ENCODE measurements around the gene MFSD11. TPM values are rescaled to one million over a fixed set of nuclear protein-coding genes. Genes with fewer than 3 reads are reported as not detected.
A peak's percentile ranks its signal among the peaks of the same experiment; 100 is the strongest.
"Not testable (repeated sequence)": the region's sequence is repeated elsewhere in the genome, so short reads cannot be mapped to it uniquely, and the experiment has no call there.

MFSD11 gene
- total RNA-seq, 1 donor from 2014 or later, result 31.9 TPM

DNA sequence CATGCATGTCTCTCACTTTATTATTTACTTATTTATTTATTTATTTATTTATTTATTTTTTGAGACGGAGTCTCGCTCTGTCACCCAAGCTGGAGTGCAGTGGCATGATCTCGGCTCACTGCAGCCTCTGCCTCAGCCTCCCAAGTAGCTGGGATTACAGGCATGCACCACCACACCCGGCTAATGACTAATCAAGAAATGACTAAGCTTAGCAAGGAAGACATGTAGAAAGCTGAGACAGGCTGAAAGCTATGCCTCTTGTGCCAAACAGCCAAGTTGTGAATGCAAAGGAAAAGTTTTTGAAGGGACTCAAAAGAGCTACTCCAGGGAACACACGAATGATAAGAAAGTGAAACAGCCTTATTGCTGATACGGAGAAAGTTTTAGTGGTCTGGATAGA lies 7.9 kb downstream of the MFSD11 start:
- DNase-seq (ENCODE audit: low read depth in 2 of 2), result peak in 1 of 2 donors; percentile 52

DNA sequence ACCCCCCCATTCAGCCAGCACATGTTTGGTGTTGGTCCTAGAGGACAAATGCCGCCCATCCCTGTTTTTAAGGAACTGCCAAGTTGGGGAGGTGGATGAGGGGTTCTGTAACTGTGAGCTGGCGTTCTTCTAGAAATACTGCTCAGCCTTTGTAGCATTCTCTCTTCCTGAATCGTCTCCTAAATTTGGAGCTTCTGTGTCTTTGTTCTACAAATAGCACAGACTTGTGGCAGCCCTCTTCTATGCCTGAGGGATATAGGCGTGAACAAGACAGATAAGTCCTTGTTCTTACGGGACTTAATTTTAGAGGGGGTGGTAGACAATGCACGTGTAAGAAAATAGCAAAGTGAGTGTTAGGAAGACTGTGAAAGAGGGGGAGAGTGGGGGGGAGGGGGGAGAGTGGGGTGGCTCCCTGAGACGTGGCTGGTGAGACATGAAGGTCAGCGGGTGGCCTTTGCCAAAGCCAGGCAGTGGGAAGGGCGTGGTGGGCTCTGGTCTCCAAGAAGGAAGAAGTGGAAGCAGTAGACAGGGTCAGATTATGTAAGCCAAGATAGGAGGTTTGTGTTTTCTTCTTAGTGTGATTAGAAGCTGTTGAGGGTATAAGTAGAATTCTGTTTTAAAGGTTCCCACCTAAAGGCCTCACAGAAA lies 9.9 kb downstream of the MFSD11 start:
- no peak for DNase-seq (ENCODE audit: low read depth in 2 of 2)

DNA sequence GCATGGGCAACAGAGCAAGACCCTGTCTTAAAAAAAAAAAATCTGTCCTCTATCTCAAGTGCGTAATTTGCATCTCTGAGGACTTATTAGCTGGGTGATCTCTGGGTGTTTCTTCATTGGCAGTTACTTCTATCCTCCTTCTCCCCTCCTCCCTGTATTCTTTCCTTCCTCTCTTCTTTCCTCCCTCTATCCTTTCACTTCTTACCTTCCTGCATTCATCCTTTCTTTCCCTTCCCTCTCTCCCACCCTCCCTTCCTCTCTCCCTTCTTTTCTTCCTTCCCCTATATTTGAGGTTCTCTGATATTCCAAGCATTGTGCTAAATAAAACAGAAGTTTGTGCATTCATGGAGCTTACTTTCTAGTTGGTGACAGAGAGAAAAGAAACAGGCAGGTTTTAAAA lies 10.7 kb downstream of the MFSD11 start:
- no peak for DNase-seq (ENCODE audit: low read depth in 2 of 2)

DNA sequence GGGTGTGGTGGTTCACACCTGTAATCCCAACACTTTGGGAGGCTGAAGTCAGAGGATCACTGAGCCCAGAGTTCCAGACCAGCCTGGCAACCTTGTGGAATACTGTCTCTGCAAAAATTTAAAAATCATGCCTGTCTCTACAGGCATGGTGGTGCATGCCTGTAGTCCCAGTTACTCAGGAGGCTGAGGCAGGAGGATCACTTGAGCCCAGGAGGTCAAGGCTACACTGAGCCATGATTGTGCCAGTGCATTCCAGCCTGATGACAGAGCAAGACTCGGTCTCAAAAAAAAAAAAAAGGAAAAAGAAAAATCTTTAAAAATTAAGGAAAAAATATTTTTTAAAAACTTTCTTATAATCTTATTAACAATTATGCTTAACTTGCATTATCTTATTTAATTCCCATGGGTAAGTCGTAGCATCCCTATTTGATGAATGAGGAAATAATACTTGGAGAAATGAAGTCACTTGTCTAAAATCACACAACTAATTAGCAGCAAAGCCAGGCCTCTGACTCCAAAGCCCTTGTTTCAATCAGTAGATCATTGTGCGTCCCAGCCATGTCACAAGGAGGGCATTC lies 13.6 kb downstream of the MFSD11 start:
- no peak for DNase-seq (ENCODE audit: low read depth in 2 of 2)

DNA sequence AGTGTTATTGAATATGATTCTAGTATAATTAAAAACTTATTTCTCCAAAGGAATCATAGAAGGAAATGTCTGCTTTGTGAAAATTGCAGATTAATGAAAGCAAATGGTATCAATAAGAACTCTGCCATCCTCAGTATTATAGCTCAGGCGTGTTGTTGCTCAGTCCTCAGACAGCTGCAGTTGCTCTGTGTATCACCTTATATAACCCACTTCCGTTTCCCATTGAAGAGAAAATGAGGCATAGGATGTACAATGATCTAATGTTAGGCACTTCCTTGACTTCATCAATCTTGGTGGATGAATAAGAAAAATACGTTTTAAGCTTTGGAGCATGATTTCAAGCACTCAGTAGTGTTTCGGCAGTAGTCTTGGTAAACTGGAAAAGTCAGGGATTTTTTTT lies 14.1 kb downstream of the MFSD11 start:
- DNase-seq (ENCODE audit: low read depth in 2 of 2), result peak in 1 of 2 donors; percentile 85

DNA sequence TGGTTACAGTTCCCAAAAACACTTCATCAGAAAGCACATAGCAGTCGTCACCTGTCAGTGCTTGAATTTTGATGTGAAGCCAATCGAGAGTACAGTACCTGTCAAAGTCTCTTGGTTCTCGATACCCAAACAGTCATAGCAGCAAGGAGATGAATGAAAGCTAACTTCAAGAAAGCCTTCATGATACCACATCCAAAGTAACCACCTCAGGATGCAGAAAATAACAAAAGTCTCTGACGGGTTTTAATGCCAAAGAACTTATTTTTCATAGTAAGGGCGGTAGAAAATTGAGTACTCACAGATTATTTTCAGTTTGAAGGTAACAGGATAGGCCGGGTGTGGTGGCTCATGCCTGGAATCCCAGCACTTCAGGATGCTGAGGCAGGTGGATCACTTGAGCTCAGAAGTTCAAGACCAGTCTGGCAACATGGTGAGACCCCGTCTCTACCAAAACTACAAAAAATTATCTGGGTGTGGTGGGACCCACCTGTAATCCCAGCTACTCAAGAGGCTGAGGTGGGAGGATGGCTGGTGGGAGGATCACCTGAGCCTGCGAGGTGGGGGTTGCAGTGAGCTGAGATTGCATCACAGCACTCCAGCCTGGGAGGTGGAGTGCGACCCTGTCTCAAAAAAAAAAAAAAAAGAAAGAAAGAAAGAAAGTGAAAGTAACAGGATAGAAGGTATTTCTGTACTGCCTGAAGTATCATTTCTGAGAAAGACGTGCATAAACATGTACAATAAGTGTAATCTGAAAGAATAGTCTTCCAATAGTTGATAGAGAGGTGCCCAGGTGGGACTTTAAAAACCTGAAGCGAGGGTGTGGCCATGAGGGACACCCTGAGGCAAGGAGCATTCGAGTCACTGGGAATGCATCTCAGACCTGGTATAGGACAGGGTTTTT lies 15.4 kb downstream of the MFSD11 start:
- no peak for DNase-seq (ENCODE audit: low read depth in 2 of 2)

DNA sequence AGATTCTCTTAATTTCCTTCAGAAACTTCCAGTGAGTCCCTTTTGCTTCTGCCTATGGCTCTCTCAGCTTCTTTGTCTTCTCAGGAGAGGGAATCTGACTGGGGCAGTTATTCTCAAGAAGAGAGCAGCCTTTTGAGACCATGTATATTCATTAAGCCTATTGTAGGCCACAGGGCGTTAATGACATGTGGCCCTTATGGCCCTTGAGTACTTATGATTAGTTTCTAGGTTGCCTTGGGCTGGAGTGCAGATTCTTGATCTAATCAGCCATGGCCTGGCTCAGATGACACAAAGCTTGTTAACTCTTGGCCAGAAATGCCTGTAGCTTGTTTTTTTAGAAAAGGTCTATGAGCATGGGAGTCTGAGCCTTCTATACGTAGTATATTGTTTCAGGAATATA lies 17.4 kb downstream of the MFSD11 start:
- DNase-seq (ENCODE audit: low read depth in 2 of 2), result no peak

DNA sequence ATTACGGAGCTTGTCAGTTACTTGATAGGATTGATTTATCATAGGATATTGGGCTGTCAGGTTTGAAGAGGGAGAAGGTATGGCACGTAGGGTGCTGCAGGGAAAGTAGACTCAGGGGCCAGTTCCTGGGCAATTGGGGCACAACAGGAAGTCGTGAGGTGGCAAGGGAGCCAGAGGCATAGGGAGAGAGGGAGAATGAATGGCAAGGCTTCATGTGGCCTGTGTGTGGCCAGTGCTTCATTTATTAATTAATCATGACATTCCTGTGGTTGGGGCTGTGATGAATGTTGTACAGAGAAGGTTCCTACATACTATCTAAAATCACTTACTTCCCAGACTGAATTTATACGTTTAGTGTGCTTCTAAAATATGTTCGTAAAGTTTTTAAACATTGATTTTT lies 19.3 kb downstream of the MFSD11 start:
- DNase-seq (ENCODE audit: low read depth in 2 of 2), result no peak

DNA sequence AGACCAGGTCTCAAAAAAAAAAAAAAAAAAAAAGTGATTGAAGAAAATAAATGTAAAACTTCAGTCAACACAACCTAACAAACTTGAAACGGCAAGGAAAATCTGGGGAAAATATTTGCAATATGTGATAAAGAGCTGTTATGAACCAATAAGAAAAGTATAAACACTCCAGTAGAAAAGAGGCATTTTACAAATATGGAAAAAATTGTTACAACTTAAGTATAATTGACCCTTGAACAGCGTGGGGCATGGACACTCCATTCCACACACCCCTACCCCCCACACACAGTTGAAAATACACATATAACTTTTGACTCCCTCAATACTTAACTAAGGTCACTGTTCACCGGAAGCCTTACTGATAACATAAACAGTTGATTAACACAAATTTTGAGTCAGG lies 20.7 kb downstream of the MFSD11 start:
- DNase-seq (ENCODE audit: low read depth in 2 of 2), result no peak

DNA sequence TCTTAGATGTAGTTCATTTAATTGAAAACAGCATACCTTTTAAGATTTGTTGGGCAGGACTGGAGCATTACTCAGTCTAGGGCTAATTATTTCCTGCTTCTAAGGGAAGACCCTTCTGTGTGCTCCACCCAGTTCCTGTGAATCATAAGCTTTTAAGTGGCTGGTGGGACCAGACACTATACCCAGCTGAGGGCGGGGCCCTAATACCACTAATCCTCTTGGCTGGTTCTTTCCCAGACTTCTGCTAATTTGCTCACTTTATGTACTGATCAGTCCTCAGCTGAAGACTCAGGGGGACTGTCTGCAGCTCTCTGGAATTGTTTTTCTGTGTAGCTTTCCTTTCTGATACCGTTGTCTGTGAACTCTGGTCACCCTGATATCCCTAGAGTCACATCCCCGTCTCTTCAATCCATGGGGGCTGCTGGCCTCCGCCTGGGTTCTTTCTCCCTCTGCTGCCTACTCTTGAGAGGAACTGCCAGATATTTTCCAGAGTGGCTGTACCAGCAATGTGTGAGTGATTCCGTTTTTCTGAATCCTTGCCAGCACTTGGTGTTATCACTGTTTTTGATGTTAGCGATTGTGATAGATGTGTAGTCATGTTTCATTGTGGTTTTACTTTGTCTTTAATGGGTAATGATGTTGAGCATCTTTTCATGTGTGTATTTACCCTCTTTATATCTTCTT lies 35.1 kb downstream of the MFSD11 start:
- DNase-seq (ENCODE audit: low read depth in 2 of 2), result peak; percentile 60 to 93

DNA sequence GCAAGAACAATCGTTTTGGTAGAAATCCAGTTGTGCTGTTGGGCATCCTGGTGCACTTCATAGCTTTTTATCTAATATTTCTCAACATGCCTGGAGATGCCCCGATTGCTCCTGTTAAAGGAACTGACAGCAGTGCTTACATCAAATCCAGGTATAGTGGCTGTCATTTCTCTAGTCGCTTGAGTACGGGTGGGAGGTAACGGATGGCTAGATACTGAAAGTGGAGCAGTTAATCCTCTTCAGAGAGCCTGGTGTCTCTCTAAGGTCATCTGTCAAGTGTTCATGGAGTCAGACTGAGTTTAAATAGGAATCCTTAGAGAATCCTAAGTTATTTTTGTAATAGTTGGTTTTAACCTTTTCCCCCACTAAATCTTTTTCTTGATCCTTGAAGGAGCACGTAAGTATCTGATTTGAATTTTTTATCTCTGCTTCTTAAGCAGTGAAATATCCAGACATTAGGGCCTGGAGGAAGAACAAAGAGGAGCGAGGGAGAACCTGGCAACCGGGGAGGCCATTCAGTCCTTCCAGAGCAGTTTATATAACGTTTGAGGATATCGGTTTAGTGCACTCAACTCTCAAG lies 37.2 kb downstream of the MFSD11 start:
- DNase-seq (ENCODE audit: low read depth in 2 of 2), result no peak

DNA sequence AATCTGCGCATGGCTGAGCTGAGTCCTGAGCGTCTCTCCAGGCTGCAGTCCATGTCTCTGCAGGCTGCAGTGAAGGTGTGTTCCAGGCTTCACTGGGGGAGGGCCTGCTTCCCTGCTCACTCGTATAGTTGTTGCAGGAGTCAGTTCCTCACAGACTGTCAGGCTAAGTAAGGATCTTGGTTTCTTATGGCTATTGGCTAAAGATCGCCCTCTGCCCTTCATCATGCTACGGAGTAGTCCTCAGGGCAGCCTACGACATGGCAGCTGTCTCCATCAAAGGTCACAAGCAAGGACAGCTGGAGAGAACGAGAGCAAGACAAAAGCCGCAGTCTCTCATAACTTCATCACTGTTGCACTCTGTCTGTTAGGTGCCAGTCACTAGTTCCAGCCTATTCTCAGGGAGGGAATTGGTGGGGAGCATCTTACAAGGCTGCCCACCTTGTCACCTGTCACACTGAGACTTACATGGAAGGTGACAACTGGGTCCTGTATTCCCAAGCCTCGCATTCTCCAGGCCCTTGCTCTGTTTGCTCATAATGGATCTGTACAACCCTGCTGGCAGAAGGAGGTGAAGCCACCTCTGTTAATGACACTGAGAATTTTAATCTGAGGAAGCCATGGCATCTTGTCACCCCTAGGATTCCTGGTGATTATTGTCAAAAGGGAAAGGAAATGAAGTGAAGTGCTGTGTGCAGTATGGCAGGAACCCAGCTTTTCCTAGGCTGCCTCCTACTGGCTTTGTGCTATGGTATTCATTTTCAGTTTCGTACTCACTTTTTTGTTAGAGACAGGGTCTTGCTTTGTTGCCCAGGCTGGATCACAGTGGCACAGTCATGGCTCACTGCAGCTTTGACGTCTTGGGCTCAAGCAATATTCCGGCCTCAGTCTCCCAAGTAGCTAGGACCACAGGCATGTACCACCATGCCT lies 43.4 kb downstream of the MFSD11 start:
- DNase-seq (ENCODE audit: low read depth in 2 of 2), result peak; percentile 12 to 24

DNA sequence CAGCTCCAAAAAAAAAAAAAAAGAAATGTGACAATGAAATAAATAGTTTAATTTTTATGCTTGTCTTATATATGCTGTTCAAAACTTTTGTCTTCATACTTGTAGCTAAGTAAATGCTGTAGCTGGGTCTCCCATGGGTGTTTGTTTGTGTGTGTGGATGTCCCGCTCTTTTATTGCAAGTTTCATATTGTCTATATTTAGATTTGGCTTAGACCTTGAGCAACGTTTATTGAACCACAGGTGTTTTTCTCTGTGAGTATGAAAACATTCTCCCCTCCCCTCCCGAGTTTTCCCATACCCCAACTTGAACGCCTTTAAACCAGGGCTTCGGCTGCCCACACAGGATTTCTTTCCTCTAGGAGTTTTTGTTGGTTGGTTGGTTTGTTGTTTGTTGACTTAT lies 45.2 kb downstream of the MFSD11 start:
- no peak for DNase-seq (ENCODE audit: low read depth in 2 of 2)

DNA sequence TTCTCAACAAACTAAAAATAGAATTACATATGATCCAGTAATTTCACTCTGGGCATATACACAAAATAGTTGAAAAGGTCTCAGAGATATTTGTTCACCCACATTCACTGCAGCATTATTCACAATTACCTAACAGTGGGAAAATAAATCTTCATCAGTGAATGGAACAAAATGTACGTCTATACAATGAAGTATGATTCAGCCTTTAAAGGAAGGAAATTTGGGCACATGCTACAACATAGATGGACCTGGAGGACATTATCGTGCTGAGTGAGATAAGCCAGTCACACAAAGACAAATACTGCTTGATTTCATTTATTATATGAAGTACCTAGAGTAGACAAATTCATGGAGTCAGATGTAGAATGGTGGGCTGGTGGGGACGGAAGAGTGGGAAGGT lies 47.0 kb downstream of the MFSD11 start:
- peak; percentile 35 to 57 for DNase-seq (ENCODE audit: low read depth in 2 of 2)

DNA sequence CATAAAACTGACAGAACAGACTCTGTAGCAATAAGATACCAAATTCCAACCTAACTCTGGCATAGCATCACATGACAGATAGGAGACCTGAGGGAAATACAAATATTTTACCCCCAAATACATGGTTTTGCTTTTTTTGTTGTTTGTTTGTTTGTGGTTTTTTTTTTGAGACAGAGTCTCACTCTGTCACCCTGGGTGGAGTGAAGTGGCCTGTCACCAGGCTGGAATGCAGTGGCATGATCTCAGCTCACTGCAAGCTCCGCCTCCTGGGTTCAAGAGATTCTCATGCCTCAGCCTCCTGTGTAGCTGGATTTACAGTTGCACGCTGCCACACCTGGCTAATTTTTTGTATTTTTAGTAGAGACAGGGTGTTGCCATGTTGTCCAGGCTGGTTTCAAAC lies 49.9 kb downstream of the MFSD11 start:
- not testable (repeated sequence) for DNase-seq (ENCODE audit: low read depth in 2 of 2)

DNA sequence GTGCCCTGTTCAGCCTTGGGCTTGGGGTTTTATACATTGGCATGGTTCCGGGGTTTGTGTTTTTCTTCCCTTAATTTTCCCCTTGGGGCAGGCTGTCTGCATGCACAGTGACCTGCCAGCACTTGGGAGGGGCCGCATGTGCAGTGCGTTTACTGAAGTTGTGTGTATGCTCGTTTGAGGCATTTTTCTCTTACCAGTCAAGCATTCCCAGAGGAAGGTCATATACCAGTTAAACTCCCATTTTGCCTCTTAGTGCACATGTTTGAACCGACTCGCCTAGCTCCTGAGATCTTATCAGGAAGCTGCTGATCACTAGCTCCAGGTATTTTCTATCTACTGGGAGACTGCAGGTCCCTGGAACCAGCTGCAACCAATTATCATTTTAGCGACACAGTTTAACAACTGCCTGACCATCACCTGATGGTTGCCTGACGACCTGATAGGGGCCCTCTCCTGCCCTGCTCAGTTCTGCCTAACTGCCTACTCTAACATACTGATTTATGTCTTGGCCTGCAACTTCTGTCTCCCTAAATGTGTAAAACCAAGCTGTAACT lies 51.4 kb downstream of the MFSD11 start:
- no peak for DNase-seq (ENCODE audit: low read depth in 2 of 2)

DNA sequence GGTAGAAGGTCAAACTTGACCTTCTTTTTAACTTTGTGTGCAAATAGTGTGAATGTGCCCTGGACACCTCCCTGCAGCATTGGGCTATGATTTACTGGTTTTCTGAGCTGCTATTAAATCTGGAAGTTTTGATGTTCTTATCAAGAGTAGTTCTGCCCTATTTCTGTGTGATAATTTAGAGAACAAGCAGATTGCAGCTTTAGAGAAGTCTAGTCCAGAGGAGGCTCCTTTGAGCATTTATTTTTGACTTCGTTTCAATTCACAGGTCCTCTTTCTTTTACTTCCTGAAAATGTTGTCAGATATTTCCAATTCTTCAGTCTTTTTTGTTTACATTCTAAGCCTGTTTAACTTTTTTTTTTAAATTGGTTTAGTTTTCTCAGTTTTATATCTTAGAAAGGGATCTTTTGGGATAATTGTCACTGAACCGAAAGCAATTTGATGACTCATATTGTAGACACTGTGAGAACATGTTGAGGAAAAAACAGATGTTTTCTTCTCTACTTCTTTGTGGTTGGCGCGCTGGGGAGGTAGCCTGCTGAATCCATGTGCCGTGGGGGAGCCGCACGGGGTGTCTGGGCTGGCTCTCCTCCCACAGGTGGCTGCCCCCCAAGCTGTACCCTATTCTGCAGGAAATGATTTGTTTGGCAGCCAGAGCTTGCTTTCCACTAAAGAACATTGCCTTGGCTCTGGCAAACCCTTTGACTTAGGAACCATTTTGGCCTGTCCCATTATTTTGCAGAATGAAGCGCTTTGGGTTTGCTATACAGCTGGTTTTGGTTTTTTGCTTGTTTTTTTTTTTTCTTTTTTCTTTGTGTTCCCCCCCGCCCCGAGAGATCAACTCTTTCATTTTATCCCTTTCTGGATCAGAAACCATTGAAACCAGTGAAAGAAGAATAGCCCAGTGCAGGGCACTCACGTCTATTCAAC lies 53.4 kb downstream of the MFSD11 start:
- peak; percentile 14 to 70 for DNase-seq (ENCODE audit: low read depth in 2 of 2)

DNA sequence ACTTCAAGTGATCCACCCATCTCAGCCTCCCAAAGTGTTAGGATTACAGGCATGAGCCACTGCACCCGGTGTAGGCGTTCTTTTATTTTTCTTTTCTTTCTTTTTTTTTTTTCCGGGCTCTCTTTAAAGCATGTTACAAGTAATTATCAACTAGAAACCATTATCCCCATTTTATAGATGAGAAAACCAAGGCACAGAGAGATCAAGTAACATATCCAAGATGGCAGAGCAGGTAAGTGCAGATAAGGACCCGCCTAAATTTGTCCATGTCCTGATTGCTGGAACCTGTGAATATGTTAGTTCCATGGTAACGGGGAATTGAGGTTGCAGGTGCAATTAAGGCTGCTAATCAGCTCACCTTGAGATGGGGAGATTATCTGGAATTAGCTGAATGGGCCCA lies 54.4 kb downstream of the MFSD11 start:
- no peak for DNase-seq (ENCODE audit: low read depth in 2 of 2)

DNA sequence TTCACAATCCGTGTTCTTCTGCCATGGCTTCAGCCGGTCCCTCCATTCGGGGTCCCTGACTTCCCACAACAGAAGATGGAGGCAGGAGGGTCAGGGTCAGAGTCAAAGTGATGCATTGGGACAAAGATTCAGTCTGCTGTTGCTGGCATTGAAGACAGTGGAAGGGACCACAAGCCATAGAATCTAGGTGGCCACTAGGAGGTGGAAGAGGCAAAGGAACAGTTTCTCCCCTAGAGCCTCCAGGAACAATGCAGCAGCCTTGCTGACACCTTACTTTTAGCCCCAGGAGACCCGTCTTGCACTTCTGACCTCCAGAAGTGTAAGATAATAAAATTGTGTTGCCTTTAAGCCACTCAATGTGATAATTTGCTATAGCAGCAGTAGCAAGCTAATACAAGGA lies 55.9 kb downstream of the MFSD11 start:
- peak; percentile 21 to 55 for DNase-seq (ENCODE audit: low read depth in 2 of 2)

All from lung microvascular endothelial cell (primary cell).